Measurements from ENCODE around the gene SKAP2.

Gene SKAP2

GRCh38 chr7:26784118-26784517 lies 80.3 kb downstream of the SKAP2 start:
- no peaks in the 10 kb centered on the region for H3K36me3 ChIP-seq (ENCODE audit: control insufficient read depth, insufficient read depth, low read length)
- no peaks in the 10 kb centered on the region for H3K27me3 ChIP-seq (replicated peaks; ENCODE audit: control insufficient read depth, insufficient read depth, low read length)
- TF ChIP-seq CTCF (IDR thresholded peaks at IDR 0.05; ENCODE audit: insufficient read depth, low read length, poor library complexity, severe bottlenecking) = no peak
- no peak overlapping the region for H3K4me3 ChIP-seq (replicated peaks; ENCODE audit: low read depth, low read length)
- DNase-seq (ENCODE audit: extremely low read depth, insufficient read length) = no peak

DNA sequence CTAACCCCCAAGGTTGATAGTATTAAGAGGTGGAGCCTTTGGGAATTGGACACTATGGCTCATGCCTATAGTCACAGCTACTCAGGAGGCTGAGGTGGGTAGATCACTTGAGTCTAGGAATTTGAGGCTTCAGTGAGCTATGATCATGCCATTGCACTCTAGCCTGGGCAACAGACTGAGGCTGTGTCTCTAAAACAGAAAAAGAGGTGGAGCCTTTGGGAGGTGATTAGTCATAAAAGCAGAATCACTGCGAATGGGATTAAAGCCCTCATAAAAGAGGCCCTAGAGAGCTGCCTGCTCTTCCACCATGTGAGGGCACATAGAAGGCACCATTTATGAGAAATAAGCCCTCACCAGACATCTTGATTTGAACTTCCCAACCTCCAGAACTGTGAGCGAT lies 81.9 kb downstream of the SKAP2 start:
- DNase-seq (ENCODE audit: extremely low read depth, insufficient read length) = no peak
- Histone ChIP-seq H3K36me3 (ENCODE audit: control insufficient read depth, insufficient read depth, low read length) (no peaks in the 10 kb centered on the region), H3K27me3 (replicated peaks; ENCODE audit: control insufficient read depth, insufficient read depth, low read length) (no peaks in the 10 kb centered on the region), H3K4me3 (replicated peaks; ENCODE audit: low read depth, low read length) (no peak overlapping the region)
- no peak for TF ChIP-seq CTCF (IDR thresholded peaks at IDR 0.05; ENCODE audit: insufficient read depth, low read length, poor library complexity, severe bottlenecking)

DNA sequence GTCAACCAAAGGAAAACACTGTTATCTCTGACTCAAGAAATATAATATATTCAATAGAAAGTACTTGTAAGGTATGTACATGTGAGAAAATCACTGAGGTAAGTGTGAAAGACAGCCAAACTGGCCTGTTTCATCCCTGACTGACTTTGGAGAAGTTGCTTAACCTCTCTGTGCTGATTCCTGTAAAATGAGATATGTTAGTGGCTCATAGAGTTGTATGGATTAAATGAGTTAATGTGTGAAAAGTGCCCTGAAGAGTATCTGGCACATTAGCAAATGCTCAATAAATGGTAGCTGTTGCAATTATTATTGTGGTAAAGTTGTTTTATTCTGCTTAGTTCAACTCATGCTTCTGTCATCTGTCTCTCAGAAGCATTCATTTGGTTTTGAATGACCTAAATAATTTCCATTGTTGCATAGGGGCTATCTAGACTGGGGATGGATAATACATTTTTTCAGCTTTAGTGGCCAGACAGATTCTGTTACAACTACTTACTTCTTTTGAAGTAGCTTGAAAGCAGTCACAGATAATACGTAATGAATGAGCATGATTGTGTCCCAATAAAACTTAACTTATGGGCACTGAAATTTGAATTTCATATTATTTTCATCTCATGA lies 84.3 kb downstream of the SKAP2 start:
- H3K4me3 ChIP-seq (replicated peaks; ENCODE audit: low read depth, low read length) = no peak overlapping the region

GRCh38 chr7:26777385-26777784 lies 87.0 kb downstream of the SKAP2 start:
- no peaks in the 10 kb centered on the region for H3K27me3 ChIP-seq (replicated peaks; ENCODE audit: control insufficient read depth, insufficient read depth, low read length)
- no peak for TF ChIP-seq CTCF (IDR thresholded peaks at IDR 0.05; ENCODE audit: insufficient read depth, low read length, poor library complexity, severe bottlenecking)
- no peak overlapping the region for H3K4me3 ChIP-seq (replicated peaks; ENCODE audit: low read depth, low read length)
- no peak for DNase-seq (ENCODE audit: extremely low read depth, insufficient read length)
- H3K36me3 ChIP-seq (ENCODE audit: control insufficient read depth, insufficient read depth, low read length) = no peaks in the 10 kb centered on the region

More for the DNA sequence above, 84.3 kb downstream of the SKAP2 start:
- H3K36me3 ChIP-seq (ENCODE audit: control insufficient read depth, insufficient read depth, low read length) = no peaks in the 10 kb centered on the region
- no peaks in the 10 kb centered on the region for H3K27me3 ChIP-seq (replicated peaks; ENCODE audit: control insufficient read depth, insufficient read depth, low read length)
- TF ChIP-seq CTCF (IDR thresholded peaks at IDR 0.05; ENCODE audit: insufficient read depth, low read length, poor library complexity, severe bottlenecking) = no peak
- DNase-seq (ENCODE audit: extremely low read depth, insufficient read length) = no peak

- Histone ChIP-seq H3K36me3 (ENCODE audit: control insufficient read depth, insufficient read depth, low read length) (no peaks in the 10 kb centered on the region), H3K4me3 (replicated peaks; ENCODE audit: low read depth, low read length) (no peak overlapping the region), H3K27me3 (replicated peaks; ENCODE audit: control insufficient read depth, insufficient read depth, low read length) (no peaks in the 10 kb centered on the region)
- no peak for TF ChIP-seq CTCF (IDR thresholded peaks at IDR 0.05; ENCODE audit: insufficient read depth, low read length, poor library complexity, severe bottlenecking)
- DNase-seq (ENCODE audit: extremely low read depth, insufficient read length) = no peak
Measured at GRCh38 chr7:26760501-26760900, 103.9 kb downstream of the SKAP2 start.

- no peak overlapping the region for H3K4me3 ChIP-seq (replicated peaks; ENCODE audit: low read depth, low read length)
- H3K36me3 ChIP-seq (ENCODE audit: control insufficient read depth, insufficient read depth, low read length) = no peaks in the 10 kb centered on the region
- no peak for TF ChIP-seq CTCF (IDR thresholded peaks at IDR 0.05; ENCODE audit: insufficient read depth, low read length, poor library complexity, severe bottlenecking)
- no peak for DNase-seq (ENCODE audit: extremely low read depth, insufficient read length)
- no peaks in the 10 kb centered on the region for H3K27me3 ChIP-seq (replicated peaks; ENCODE audit: control insufficient read depth, insufficient read depth, low read length)
Measured at GRCh38 chr7:26759108-26759507, 105.3 kb downstream of the SKAP2 start.
